Central memory CD8-positive, alpha-beta T cell (primary cell): ENCODE results near the gene FMNL3.
"Not testable (repeated sequence)": the region's sequence is repeated elsewhere in the genome, so short reads cannot be mapped to it uniquely, and the experiment has no call there.

ENCODE experiments used
- ATAC-seq: fragments of 150-1000 bp; cut with Tn5 transposase; replicated peaks from 2 replicates; pipeline ENCODE4 v1.10.0; 2022; ENCODE audit warnings: mild to moderate bottlenecking, moderate FRiP score, moderate number of reproducible peaks; ENCODE audit not compliant: poor library complexity, severe bottlenecking; ENCODE audit errors: extremely low read depth
- DNase-seq, 2 donors: peaks; one replicate each; pipeline ENCODE4 v3.0.0; 2021; ENCODE audit warnings: low spot score in 2 of 2
- H3K27ac Mint-ChIP-seq: one replicate; pipeline ENCODE4 v1.8.0; 2022; ENCODE audit warnings: low read depth, mild to moderate bottlenecking, moderate library complexity, mixed read lengths
- H3K27me3 Mint-ChIP-seq: one replicate; pipeline ENCODE4 v1.8.0; 2022; ENCODE audit warnings: mixed read lengths
- H3K36me3 Mint-ChIP-seq: one replicate; pipeline ENCODE4 v1.8.0; 2022; ENCODE audit warnings: mild to moderate bottlenecking, moderate library complexity, mixed read lengths; ENCODE audit not compliant: insufficient read depth
- H3K4me1 Mint-ChIP-seq: one replicate; pipeline ENCODE4 v1.8.0; 2022; ENCODE audit warnings: mixed read lengths
- H3K4me3 Mint-ChIP-seq: one replicate; pipeline ENCODE4 v1.8.0; 2022; ENCODE audit warnings: mild to moderate bottlenecking, moderate library complexity, mixed read lengths
- H3K9me3 Mint-ChIP-seq: one replicate; pipeline ENCODE4 v1.8.0; 2022; ENCODE audit warnings: mixed read lengths

Gene FMNL3

GRCh38 chr12:49733219-49734017, 26.2 kb upstream of the FMNL3 start:
- Mint-ChIP-seq H3K9me3 (no peaks in the 10 kb centered on the region), H3K27me3 (no peaks in the 10 kb centered on the region), H3K36me3 (no peaks in the 10 kb centered on the region), H3K4me1 (peaks cover 4% of the 10 kb centered on the region), H3K27ac (no peak overlapping the region), H3K4me3 (no peak overlapping the region)
- no peak for DNase-seq
- no peak for ATAC-seq

DNA sequence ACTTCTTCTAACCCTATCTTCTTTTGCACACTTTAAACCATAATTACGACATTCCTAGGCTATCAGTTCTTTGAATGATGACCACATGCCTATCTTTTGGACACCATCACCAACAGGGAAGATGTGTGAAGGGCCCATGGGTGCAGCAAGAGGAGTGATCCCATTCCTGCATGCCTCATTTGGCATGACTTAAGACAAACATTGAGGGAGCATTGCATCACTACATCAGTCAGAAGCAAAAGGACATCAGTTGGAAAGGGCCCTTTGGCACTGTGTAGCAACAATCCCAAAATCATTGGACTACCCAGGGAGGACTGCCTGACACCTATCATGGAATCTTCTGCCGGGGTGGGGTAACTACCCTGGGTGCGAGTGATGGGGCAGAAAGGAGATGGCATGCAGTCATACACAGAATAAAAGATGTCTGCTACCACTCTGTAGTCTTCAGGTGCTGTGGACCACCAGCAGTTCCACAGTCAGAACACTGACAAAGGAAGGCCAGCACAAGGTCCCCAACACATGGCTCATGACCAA, 23.4 kb upstream of the FMNL3 start:
- no peaks in the 10 kb centered on the region for H3K36me3 Mint-ChIP-seq
- peaks cover 15% of the 10 kb centered on the region for H3K27me3 Mint-ChIP-seq
- H3K9me3 Mint-ChIP-seq, result no peaks in the 10 kb centered on the region
- ATAC-seq (no peak), DNase-seq (no peak)
- H3K4me3 Mint-ChIP-seq, result no peak overlapping the region
- H3K4me1 Mint-ChIP-seq, result peaks cover 4% of the 10 kb centered on the region
- H3K27ac Mint-ChIP-seq, result no peak overlapping the region

GRCh38 chr12:49730050-49730449, 22.8 kb upstream of the FMNL3 start:
- Mint-ChIP-seq H3K36me3 (no peaks in the 10 kb centered on the region), H3K9me3 (no peaks in the 10 kb centered on the region), H3K4me3 (no peak overlapping the region), H3K27me3 (peaks cover 15% of the 10 kb centered on the region), H3K27ac (no peak overlapping the region), H3K4me1 (peaks cover 3% of the 10 kb centered on the region)
- no peak for ATAC-seq
- no peak for DNase-seq

DNA sequence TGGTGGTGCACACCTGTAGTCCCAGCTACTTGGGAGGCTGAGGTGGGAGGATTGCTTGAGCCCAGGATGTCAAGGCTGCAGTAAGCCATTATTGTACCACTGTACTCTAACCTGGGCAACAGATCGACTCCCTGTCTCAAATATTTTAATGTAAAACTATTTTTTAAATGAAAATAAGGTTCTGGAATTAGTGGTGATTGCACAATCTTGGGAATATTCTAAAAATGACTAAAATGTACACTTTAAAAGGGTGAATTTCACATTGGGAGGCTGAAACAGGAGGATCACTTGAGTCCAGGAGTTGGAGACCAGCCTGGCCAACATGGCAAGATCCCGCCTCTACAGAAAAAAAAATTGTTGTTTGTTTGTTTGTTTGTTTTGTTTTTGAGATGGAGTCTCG, 21.2 kb upstream of the FMNL3 start:
- Mint-ChIP-seq H3K27me3 (peaks cover 25% of the 10 kb centered on the region), H3K27ac (no peak overlapping the region), H3K9me3 (no peaks in the 10 kb centered on the region), H3K4me3 (no peak overlapping the region), H3K4me1 (no peaks in the 10 kb centered on the region), H3K36me3 (no peaks in the 10 kb centered on the region)
- no peak for DNase-seq
- no peak for ATAC-seq

- H3K36me3 Mint-ChIP-seq, H3K27ac Mint-ChIP-seq, H3K4me1 Mint-ChIP-seq, H3K4me3 Mint-ChIP-seq, DNase-seq, ATAC-seq, H3K9me3 Mint-ChIP-seq: not testable (repeated sequence)
- peaks cover 19% of the 10 kb centered on the region for H3K27me3 Mint-ChIP-seq
These were observed 14.2 kb upstream of the FMNL3 start for GRCh38 chr12:49721355-49721754.

- Mint-ChIP-seq H3K27me3 (peaks cover 19% of the 10 kb centered on the region), H3K4me1 (no peaks in the 10 kb centered on the region), H3K9me3 (no peaks in the 10 kb centered on the region), H3K36me3 (no peaks in the 10 kb centered on the region), H3K27ac (no peak overlapping the region), H3K4me3 (no peak overlapping the region)
- ATAC-seq, result no peak
- DNase-seq, result no peak
These were observed 13.0 kb upstream of the FMNL3 start for GRCh38 chr12:49720214-49720613.

DNA sequence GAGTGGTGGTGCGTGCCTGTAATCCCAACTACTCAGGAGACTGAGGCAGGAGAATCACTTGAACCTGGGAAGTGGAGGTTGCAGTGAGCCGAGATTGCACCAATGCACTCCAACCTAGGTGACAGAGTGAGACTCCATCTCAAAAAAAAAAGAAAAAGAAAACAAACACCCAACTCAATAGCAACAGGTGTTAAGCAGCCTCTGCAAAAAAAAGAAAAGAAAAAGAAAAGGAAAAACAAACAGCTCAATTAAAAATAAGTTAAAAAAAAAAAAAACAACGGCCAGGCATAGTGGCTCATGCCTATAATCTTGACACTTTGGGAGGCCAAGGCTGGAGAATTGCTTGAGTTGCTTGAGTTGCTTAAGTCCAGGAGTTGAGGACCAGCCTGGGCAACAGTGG, 10.6 kb upstream of the FMNL3 start:
- H3K27me3 Mint-ChIP-seq, H3K9me3 Mint-ChIP-seq, H3K4me3 Mint-ChIP-seq, H3K27ac Mint-ChIP-seq, H3K36me3 Mint-ChIP-seq, DNase-seq, H3K4me1 Mint-ChIP-seq, ATAC-seq: not testable (repeated sequence)

GRCh38 chr12:49716553-49716952, 9.3 kb upstream of the FMNL3 start:
- DNase-seq, result no peak
- H3K36me3 Mint-ChIP-seq, result no peaks in the 10 kb centered on the region
- no peak overlapping the region for H3K4me3 Mint-ChIP-seq
- H3K27me3 Mint-ChIP-seq, result peaks cover 14% of the 10 kb centered on the region
- no peak for ATAC-seq
- H3K27ac Mint-ChIP-seq, result no peak overlapping the region
- H3K9me3 Mint-ChIP-seq, result no peaks in the 10 kb centered on the region
- no peaks in the 10 kb centered on the region for H3K4me1 Mint-ChIP-seq

DNA sequence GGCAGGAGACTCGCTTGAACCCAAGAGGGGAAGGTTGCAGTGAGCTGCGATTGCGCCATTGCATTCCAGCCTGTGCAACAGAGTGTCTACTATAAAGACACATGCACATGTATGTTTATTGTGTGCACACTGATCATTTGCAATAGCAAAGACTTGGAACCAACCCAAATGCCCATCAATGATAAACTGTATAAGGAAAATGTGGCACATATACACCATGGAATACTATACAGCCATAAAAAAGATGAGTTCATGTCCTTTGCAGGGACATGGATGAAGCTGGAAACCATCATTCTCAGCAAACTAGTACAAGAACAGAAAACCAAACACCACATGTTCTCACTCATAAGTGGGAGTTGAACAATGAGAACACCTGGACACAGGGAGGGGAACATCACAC, 6.7 kb upstream of the FMNL3 start:
- H3K4me1 Mint-ChIP-seq, H3K27ac Mint-ChIP-seq, H3K36me3 Mint-ChIP-seq, DNase-seq, H3K9me3 Mint-ChIP-seq, H3K4me3 Mint-ChIP-seq, ATAC-seq: not testable (repeated sequence)
- H3K27me3 Mint-ChIP-seq, result peaks cover 25% of the 10 kb centered on the region

DNA sequence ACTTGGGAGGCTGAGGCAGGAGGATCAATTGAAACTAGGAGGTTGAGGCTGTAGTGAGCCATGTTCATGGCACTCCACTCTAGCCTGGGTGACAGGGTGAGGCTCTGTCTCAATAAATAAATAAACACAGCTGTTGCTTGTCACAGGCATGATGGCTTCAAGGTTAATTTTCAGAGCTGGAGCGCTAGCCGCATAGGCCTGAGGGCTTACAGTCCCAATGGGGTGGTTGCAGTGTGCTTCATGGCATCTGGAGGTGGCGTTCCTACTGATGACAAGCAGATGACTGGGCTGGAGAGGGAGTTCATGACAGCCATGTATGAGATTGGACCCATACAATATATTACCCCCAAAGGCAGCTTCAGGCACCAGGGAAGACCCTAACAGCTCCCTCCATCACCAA, 1.6 kb upstream of the FMNL3 start:
- Mint-ChIP-seq H3K4me1 (peaks cover 32% of the 10 kb centered on the region), H3K36me3 (peaks cover 5% of the 10 kb centered on the region), H3K27ac (no peak overlapping the region), H3K4me3 (no peak overlapping the region), H3K9me3 (no peaks in the 10 kb centered on the region), H3K27me3 (peaks cover 16% of the 10 kb centered on the region)
- no peak for DNase-seq
- no peak for ATAC-seq

DNA sequence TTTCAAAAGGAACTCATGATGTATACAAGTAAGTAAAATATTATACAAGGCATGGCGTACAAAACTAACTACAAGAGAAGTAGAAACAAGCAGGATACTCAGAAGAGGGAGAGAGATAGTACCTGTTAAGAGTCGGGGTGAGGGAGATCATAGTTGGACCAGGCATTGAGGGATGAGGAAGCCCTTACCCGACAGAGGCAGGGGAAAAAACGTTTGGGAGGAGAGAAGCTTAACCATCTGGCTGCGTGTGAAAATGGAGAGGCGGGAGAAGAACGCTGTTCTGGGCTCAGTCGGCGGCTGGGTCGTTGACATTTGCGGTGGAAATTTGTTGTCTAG, 575 bp upstream of the FMNL3 start:
- ATAC-seq (no peak), DNase-seq (no peak)
- H3K9me3 Mint-ChIP-seq, result no peaks in the 10 kb centered on the region
- H3K27me3 Mint-ChIP-seq, result peaks cover 16% of the 10 kb centered on the region
- H3K36me3 Mint-ChIP-seq, result peaks cover 5% of the 10 kb centered on the region
- H3K27ac Mint-ChIP-seq, result peak overlapping the region; percentile 78
- peak overlapping the region; percentile 92 for H3K4me3 Mint-ChIP-seq
- peaks cover 42% of the 10 kb centered on the region for H3K4me1 Mint-ChIP-seq

GRCh38 chr12:49706351-49707127, 666 bp downstream of the FMNL3 start:
- ATAC-seq (peak; percentile 37), DNase-seq (no peak)
- no peaks in the 10 kb centered on the region for H3K9me3 Mint-ChIP-seq
- H3K27me3 Mint-ChIP-seq, result peaks cover 11% of the 10 kb centered on the region
- H3K36me3 Mint-ChIP-seq, result peaks cover 5% of the 10 kb centered on the region
- peaks cover 48% of the 10 kb centered on the region for H3K4me1 Mint-ChIP-seq
- peak overlapping the region; percentile 89 for H3K27ac Mint-ChIP-seq
- H3K4me3 Mint-ChIP-seq, result peak overlapping the region; percentile 92
